ENCODE results near the gene C16orf89.
"Not testable (repeated sequence)": the region's sequence is repeated elsewhere in the genome, so short reads cannot be mapped to it uniquely, and the experiment has no call there.

The C16orf89 gene

DNA sequence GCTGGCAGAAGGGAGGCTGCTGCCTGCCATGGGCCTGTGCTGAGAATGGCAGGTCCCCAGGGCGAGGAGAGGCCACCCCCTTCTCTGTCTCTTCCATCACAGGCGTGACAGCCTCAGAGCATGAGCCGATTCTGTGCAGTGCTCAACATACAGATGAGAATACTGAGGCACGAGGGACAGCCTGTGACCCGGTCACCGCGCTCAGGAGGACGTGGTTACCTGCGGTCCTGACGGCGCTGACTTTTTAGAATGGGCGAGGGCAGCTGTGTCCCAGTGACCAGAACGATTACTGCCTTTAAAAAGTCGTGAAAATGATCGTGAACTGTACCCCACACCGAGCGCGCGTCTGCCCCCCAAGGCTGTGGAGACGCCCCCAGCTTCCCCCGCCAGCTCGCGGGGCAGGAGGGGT, 31.3 kb upstream of the C16orf89 start:
- H3K9ac ChIP-seq: peak overlapping the region; percentile 14
- not testable (repeated sequence) for H3K4me1 ChIP-seq; H3K36me3 ChIP-seq (ENCODE audit: control insufficient read depth, insufficient read depth, low read length); H3K79me2 ChIP-seq; H3K27me3 ChIP-seq (ENCODE audit: control insufficient read depth, insufficient read depth, low read length); H3K9me3 ChIP-seq (ENCODE audit: control insufficient read depth, low read length)
- H2AFZ ChIP-seq: peak overlapping the region; percentile 92
- peak overlapping the region; percentile 79 for H3K27ac ChIP-seq
- peak overlapping the region; percentile 52 for H3K4me3 ChIP-seq (ENCODE audit: low read depth, low read length)
- peak overlapping the region; percentile 62 for H3K4me2 ChIP-seq (ENCODE audit: low read length)

DNA sequence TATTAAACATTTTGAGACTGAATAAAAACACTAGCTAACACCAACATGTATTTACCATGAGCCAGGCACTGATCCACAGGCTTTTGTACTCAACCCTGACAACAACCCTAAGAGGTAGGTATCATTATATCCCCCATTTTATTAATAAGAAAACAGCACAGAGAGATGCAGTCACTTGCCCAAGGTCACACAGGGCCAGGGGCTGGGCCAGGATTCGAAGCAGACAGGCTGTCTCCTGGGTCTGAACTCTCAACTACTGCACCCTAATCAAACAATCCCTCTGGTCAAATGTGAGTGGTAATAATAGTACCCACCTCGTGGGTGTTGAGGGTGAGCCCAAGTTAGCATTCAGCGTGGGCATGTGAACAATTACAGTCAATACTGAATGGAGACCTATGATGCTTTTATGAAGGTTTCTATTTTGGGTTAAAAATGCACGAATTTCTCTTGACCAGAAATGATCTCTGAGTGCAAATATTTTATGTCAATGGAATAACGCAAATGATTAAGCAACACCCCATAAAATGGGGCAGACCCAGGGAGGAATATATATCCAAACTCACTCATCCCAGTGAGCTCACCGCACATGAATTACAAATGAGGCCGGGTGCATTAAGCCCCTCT, 30.8 kb upstream of the C16orf89 start:
- not testable (repeated sequence) for H3K9ac ChIP-seq; H3K4me1 ChIP-seq; H3K4me2 ChIP-seq (ENCODE audit: low read length); H3K36me3 ChIP-seq (ENCODE audit: control insufficient read depth, insufficient read depth, low read length); H3K79me2 ChIP-seq; H3K27me3 ChIP-seq (ENCODE audit: control insufficient read depth, insufficient read depth, low read length); H3K9me3 ChIP-seq (ENCODE audit: control insufficient read depth, low read length)
- Histone ChIP-seq H3K27ac (peak overlapping the region; percentile 79), H3K4me3 (ENCODE audit: low read depth, low read length) (peak overlapping the region; percentile 52), H2AFZ (peak overlapping the region; percentile 92)

DNA sequence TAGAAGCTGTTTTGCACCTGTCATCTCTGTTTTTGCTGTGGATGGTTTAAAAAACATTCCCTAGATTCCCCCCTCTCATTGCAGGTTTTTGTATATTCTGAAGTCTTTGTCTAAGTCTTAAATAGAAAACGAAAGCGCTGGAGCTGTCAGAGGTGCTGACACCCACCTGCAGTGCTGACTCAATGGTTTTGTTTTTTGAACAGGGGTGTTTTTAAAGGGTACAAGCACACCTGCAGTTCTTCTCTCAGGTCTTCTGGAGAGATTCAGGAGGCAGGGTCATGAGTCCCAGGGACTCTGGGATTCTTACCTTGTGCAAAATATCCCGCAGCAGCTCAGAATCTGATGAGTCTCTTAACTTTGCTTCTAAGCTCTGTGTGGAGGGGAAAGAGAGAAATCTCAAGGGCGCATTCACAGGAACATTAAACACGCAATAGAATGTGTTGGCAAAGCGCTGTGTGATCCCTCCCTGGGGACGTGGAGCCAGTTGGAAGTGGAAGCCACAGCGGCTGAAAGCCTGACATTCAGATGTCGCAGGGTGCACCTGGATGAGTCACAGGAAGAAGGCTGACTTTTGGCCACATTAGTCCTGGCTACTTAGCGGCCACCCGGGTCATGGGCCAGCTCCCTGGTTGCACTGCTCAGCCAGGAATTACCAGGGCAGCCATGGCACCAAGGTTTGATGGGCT, 29.5 kb upstream of the C16orf89 start:
- not testable (repeated sequence) for H2AFZ ChIP-seq; H3K27ac ChIP-seq; H3K27me3 ChIP-seq (ENCODE audit: control insufficient read depth, insufficient read depth, low read length); H3K9ac ChIP-seq; H3K36me3 ChIP-seq (ENCODE audit: control insufficient read depth, insufficient read depth, low read length); H3K4me1 ChIP-seq; H3K4me2 ChIP-seq (ENCODE audit: low read length); H3K4me3 ChIP-seq (ENCODE audit: low read depth, low read length); H3K79me2 ChIP-seq; H3K9me3 ChIP-seq (ENCODE audit: control insufficient read depth, low read length)

DNA sequence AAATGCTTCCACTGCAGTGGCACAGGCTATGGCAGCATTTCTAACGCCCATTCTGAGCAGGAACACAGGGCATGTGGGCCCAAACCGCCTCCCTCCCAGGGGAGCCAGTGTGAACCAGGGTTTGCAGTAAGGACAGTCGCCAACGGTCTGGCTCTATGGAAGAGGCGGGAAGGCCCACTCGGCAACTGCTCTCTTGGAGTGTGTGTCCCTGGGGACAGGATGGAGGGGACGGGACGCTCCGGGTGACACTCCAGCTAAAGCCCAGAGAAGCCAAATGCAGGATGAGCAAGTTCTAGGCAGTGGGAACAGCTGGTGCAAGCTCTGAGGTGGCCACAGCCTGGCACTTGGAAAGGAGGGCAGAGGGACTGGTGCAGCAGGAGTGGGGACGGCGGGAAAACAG, 28.0 kb upstream of the C16orf89 start:
- H3K4me2 ChIP-seq (ENCODE audit: low read length); H3K4me1 ChIP-seq; H3K79me2 ChIP-seq; H3K27ac ChIP-seq; H2AFZ ChIP-seq; H3K9me3 ChIP-seq (ENCODE audit: control insufficient read depth, low read length); H3K27me3 ChIP-seq (ENCODE audit: control insufficient read depth, insufficient read depth, low read length); H3K9ac ChIP-seq; H3K4me3 ChIP-seq (ENCODE audit: low read depth, low read length); H3K36me3 ChIP-seq (ENCODE audit: control insufficient read depth, insufficient read depth, low read length): not testable (repeated sequence)

DNA sequence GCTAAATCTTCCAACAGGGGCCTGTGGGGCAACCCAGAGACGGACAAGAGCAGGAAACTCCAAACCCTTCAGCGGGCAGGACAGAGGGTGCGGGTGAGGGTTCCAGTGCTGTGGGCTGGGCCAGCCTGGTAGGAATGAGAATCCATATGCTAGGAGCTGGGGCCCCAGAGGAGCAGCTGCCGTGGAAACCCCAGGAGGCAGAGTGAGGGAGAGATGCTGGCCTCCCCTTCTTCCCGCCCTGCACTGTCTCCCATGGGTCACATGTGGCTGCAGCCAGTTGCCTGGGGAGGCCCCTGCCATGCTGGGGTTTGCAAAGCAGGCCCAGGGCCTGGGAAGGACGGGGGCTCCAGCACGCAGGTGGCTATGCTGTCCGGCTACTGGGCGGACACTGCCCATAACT, 27.3 kb upstream of the C16orf89 start:
- not testable (repeated sequence) for H3K36me3 ChIP-seq (ENCODE audit: control insufficient read depth, insufficient read depth, low read length); H3K4me3 ChIP-seq (ENCODE audit: low read depth, low read length); H3K27ac ChIP-seq; H2AFZ ChIP-seq; H3K4me2 ChIP-seq (ENCODE audit: low read length); H3K9ac ChIP-seq; H3K27me3 ChIP-seq (ENCODE audit: control insufficient read depth, insufficient read depth, low read length); H3K9me3 ChIP-seq (ENCODE audit: control insufficient read depth, low read length); H3K79me2 ChIP-seq; H3K4me1 ChIP-seq

DNA sequence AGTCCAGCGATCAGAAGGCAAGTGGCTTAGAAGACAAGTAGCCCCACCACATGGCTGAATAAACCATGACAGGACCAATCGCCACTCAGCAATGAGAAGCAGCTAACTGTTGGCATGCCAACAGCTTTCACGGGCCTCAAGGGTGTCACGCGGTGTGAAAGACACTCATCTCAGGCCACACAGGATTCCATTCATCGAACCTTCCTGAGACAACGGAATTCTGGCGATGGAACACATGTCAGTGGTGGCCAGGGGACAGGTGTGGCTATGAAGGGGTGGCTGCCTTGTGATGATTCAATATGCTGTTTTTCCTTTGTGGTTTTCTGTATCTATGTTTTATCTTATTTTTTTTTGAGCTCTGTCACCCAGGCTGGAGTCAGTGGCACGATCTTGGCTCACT, 24.8 kb upstream of the C16orf89 start:
- H3K4me2 ChIP-seq (ENCODE audit: low read length); H3K27me3 ChIP-seq (ENCODE audit: control insufficient read depth, insufficient read depth, low read length); H3K4me3 ChIP-seq (ENCODE audit: low read depth, low read length); H3K9ac ChIP-seq; H3K4me1 ChIP-seq; H3K27ac ChIP-seq; H2AFZ ChIP-seq; H3K9me3 ChIP-seq (ENCODE audit: control insufficient read depth, low read length); H3K36me3 ChIP-seq (ENCODE audit: control insufficient read depth, insufficient read depth, low read length); H3K79me2 ChIP-seq: not testable (repeated sequence)

DNA sequence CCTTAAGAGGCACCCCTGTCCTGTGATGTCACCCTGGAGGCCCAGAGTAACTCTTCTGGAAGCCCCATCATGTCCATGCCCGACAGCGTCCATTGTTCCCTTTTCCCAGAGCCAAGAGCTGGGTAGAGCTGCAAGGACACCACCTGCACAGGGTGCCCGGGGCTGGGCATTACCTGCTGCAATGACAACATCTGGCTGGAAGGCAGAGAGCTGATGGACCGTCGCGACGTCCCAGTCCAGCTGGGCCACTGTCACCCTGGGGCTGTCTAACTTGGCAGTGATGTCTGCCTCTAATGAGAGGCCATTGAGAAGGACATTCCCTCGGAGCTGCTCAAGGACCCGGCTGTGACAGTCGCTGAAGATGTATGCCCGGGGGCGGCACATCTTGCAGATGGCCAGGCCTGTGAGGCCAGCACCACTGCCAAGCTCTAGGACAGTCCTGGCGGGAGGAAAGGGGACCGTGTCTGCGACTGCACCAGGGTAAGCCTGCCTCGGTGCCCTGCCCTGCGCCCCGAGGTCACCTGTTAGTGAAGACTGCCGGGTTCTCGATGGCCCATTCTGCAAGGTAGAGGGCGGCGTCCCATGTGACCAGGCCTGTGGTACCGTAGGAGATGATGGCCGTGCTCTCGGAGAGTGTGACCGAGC, 24.3 kb upstream of the C16orf89 start:
- not testable (repeated sequence) for H3K9ac ChIP-seq

DNA sequence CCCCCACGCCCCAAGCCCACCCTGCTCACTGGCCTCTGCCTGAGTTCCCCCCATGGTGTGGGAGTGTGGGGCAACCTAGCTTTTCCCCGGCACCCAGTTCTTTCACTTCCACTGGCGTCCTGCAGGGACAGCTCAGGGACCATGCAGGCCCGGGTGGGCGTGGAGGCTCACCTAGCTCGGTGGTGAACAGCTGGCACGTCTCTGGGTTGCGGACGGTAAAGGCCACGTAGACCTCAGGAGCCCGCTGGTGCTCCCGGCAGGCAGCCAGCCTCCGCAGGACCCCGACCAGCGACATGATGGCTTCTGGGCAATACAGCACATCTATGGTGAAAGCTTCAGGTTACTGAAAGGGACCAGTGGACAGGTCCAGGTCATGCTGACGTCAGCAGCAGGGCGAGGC, 23.2 kb upstream of the C16orf89 start:
- H2AFZ ChIP-seq; H3K4me1 ChIP-seq; H3K4me3 ChIP-seq (ENCODE audit: low read depth, low read length); H3K9me3 ChIP-seq (ENCODE audit: control insufficient read depth, low read length); H3K4me2 ChIP-seq (ENCODE audit: low read length); H3K36me3 ChIP-seq (ENCODE audit: control insufficient read depth, insufficient read depth, low read length); H3K27me3 ChIP-seq (ENCODE audit: control insufficient read depth, insufficient read depth, low read length); H3K9ac ChIP-seq; H3K79me2 ChIP-seq; H3K27ac ChIP-seq: not testable (repeated sequence)

More for the DNA sequence above, 24.3 kb upstream of the C16orf89 start:
- not testable (repeated sequence) for H3K4me1 ChIP-seq; H3K9me3 ChIP-seq (ENCODE audit: control insufficient read depth, low read length); H3K79me2 ChIP-seq; H2AFZ ChIP-seq; H3K36me3 ChIP-seq (ENCODE audit: control insufficient read depth, insufficient read depth, low read length); H3K27ac ChIP-seq; H3K4me3 ChIP-seq (ENCODE audit: low read depth, low read length); H3K4me2 ChIP-seq (ENCODE audit: low read length); H3K27me3 ChIP-seq (ENCODE audit: control insufficient read depth, insufficient read depth, low read length)

DNA sequence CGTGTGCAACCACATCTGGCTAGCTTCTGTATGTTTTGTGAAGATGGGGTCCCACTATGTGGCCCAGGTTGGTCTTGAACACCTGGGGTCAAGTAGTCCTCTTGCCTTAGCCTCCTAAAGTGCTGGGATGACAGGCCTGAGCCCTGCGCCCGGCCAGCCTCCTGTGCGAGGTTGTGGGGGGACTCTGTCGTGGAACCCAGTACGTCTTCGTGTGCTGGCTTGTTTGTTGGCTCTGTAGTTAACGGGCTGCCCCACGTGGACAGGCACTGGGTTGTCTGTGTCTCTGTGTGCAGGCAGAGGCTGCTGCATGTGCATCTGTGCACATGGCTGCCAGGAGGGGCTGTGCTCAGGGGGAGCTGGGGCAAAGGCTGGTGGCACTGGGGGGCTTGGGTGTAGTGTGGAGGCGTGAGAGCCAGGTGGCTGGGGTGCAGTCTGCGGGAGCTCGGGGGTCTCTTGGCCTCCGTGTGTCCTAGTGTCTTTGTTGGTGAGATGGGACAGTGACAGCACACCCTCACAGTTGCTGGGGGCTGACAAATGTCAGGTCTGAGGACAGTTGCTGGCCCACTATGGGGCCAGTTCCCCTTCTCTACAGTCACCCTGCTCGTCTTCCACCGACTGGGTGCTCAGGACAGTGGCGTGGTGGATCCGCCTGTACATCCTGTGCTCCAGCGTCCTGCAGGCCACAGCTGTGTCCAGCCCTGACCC, 22.5 kb upstream of the C16orf89 start:
- H3K4me2 ChIP-seq (ENCODE audit: low read length); H3K4me3 ChIP-seq (ENCODE audit: low read depth, low read length); H3K36me3 ChIP-seq (ENCODE audit: control insufficient read depth, insufficient read depth, low read length); H2AFZ ChIP-seq; H3K27me3 ChIP-seq (ENCODE audit: control insufficient read depth, insufficient read depth, low read length); H3K9me3 ChIP-seq (ENCODE audit: control insufficient read depth, low read length); H3K27ac ChIP-seq; H3K79me2 ChIP-seq; H3K4me1 ChIP-seq; H3K9ac ChIP-seq: not testable (repeated sequence)

DNA sequence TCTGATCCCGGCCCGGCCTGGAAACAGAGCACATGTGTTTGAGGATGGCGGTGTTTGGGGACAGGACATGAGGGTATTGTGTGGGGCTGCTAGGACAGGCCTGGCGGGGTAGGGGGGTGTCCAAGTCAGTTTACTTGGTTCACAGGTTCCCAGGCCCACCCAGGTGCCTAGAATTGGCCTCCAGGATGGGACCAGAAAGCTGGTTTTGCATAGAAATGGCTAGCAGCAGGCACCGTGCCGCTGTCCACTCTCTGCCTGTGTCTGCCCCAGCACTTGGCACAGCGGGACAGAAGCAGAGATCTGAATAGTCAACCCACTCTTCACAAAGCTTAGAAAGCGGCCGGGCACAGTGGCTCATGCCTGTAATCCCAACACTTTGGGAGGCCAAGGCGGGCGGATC, 20.0 kb upstream of the C16orf89 start:
- H3K4me3 ChIP-seq (ENCODE audit: low read depth, low read length); H3K4me2 ChIP-seq (ENCODE audit: low read length); H3K79me2 ChIP-seq; H3K27me3 ChIP-seq (ENCODE audit: control insufficient read depth, insufficient read depth, low read length); H2AFZ ChIP-seq; H3K9me3 ChIP-seq (ENCODE audit: control insufficient read depth, low read length); H3K27ac ChIP-seq; H3K9ac ChIP-seq; H3K36me3 ChIP-seq (ENCODE audit: control insufficient read depth, insufficient read depth, low read length); H3K4me1 ChIP-seq: not testable (repeated sequence)

Data from parathyroid adenoma (tissue), 2 donors.